ENCODE data around the gene RPS6KB2.

GRCh38 chr11:67442504-67443404 is 14.5 kb downstream of the RPS6KB2 start:
- TF ChIP-seq ZNF384 (IDR thresholded peaks at IDR 0.05), result no peak
- TF ChIP-seq NFRKB (IDR thresholded peaks at IDR 0.05), result no peak
